ENCODE data around the gene RASAL1.

RASAL1 gene

GRCh38 chr12:113092607-113093408, 42.8 kb downstream of the RASAL1 start:
- DNase-seq, result no peak

- no peak for DNase-seq
Measured at GRCh38 chr12:113091506-113091905, 44.1 kb downstream of the RASAL1 start.

- DNase-seq, result no peak
Measured at GRCh38 chr12:113090740-113091139, 44.8 kb downstream of the RASAL1 start.

GRCh38 chr12:113089839-113090238, 45.7 kb downstream of the RASAL1 start:
- DNase-seq, result no peak

- DNase-seq, result no peak
Measured at GRCh38 chr12:113088971-113089756, 46.4 kb downstream of the RASAL1 start.

GRCh38 chr12:113088037-113088436, 47.5 kb downstream of the RASAL1 start:
- no peak for DNase-seq

- no peak for DNase-seq
Measured at GRCh38 chr12:113087193-113087592, 48.4 kb downstream of the RASAL1 start.

- no peak for DNase-seq
Measured at GRCh38 chr12:113086249-113087164, 49.1 kb downstream of the RASAL1 start.

- no peak for DNase-seq
Measured at GRCh38 chr12:113083863-113084435, 51.6 kb downstream of the RASAL1 start.

- DNase-seq, result no peak
Measured at GRCh38 chr12:113082486-113083148, 52.9 kb downstream of the RASAL1 start.

- no peak for DNase-seq
Measured at GRCh38 chr12:113081873-113082272, 53.7 kb downstream of the RASAL1 start.

- no peak for DNase-seq
Measured at GRCh38 chr12:113077859-113078255, 57.7 kb downstream of the RASAL1 start.

- no peak for DNase-seq
Measured at GRCh38 chr12:113077057-113077858, 58.3 kb downstream of the RASAL1 start.

GRCh38 chr12:113075137-113075683, 60.4 kb downstream of the RASAL1 start:
- no peak for DNase-seq

GRCh38 chr12:113073586-113073985, 62.0 kb downstream of the RASAL1 start:
- no peak for DNase-seq

- no peak for DNase-seq
Measured at GRCh38 chr12:113072136-113072535, 63.4 kb downstream of the RASAL1 start.

GRCh38 chr12:113071135-113072112, 64.1 kb downstream of the RASAL1 start:
- DNase-seq, result no peak

- peak in 1 of 2 donors; percentile 71 for DNase-seq
Measured at GRCh38 chr12:113070117-113070906, 65.2 kb downstream of the RASAL1 start.

- DNase-seq, result no peak
Measured at GRCh38 chr12:113069751-113070116, 65.8 kb downstream of the RASAL1 start.
